Neutrophil (primary cell): Measurements from ENCODE around the gene B3GNT5.
A peak's percentile ranks its signal among the peaks of the same experiment; 100 is the strongest.

Experiments used
- H3K27ac ChIP-seq: fragments of 200-600 bp; sonication (generic); 2 replicates; pipeline ENCODE4 v1.5.1; 2016; ENCODE audit warnings: mild to moderate bottlenecking, moderate library complexity
- H3K27me3 ChIP-seq: fragments of 200-600 bp; sonication (generic); 2 replicates; pipeline ENCODE4 v1.6.0; 2016; ENCODE audit warnings: mild to moderate bottlenecking
- H3K36me3 ChIP-seq: fragments of 200-600 bp; sonication (generic); 2 replicates; pipeline ENCODE4 v1.5.1; 2017
- H3K4me1 ChIP-seq, 2 experiments: fragments of 200-600 bp in 1 of 2; sonication (generic) in 1 of 2; 1 replicate in 1 of 2; 2 replicates in 1 of 2; pipeline versions ENCODE4 v1.5.1 to v1.6.1; 2013 to 2016; ENCODE audit warnings: low read depth in 1 of 2, low read length in 1 of 2, mild to moderate bottlenecking in 1 of 2, moderate library complexity in 1 of 2; ENCODE audit not compliant: control insufficient read depth in 1 of 2, insufficient read depth in 1 of 2
- H3K4me3 ChIP-seq, 2 experiments: fragments of 200-600 bp in 1 of 2; sonication (generic) in 1 of 2; 1 replicate in 1 of 2; 2 replicates in 1 of 2; pipeline ENCODE4 v1.5.1; 2013 to 2016; ENCODE audit warnings: low read depth in 1 of 2, low read length in 1 of 2, mild to moderate bottlenecking in 1 of 2, moderate library complexity in 1 of 2
- H3K9me3 ChIP-seq: fragments of 200-600 bp; sonication (generic); 2 replicates; pipeline ENCODE4 v1.5.1; 2016
- CTCF ChIP-seq: fragments of 200-600 bp; sonication (generic); IDR thresholded peaks from 2 replicates; pipeline ENCODE4 v1.5.1; 2016; ENCODE audit warnings: antibody characterized with exemption

The B3GNT5 gene

GRCh38 chr3:183278479-183279088 is 25.5 kb downstream of the B3GNT5 start:
- peaks cover 9 to 16% of the 10 kb centered on the region in 2 experiments for H3K4me1 ChIP-seq
- no peak overlapping the region for H3K4me3 ChIP-seq
- no peaks in the 10 kb centered on the region for H3K9me3 ChIP-seq
- no peak for TF ChIP-seq CTCF
- H3K27ac ChIP-seq = no peak overlapping the region
- H3K36me3 ChIP-seq = no peaks in the 10 kb centered on the region
- no peaks in the 10 kb centered on the region for H3K27me3 ChIP-seq

GRCh38 chr3:183279371-183279770 is 26.3 kb downstream of the B3GNT5 start:
- no peaks in the 10 kb centered on the region for H3K36me3 ChIP-seq
- peaks cover 9 to 15% of the 10 kb centered on the region in 2 experiments for H3K4me1 ChIP-seq
- no peaks in the 10 kb centered on the region for H3K9me3 ChIP-seq
- H3K27ac ChIP-seq = no peak overlapping the region
- H3K27me3 ChIP-seq = no peaks in the 10 kb centered on the region
- H3K4me3 ChIP-seq = no peak overlapping the region
- no peak for TF ChIP-seq CTCF

- Histone ChIP-seq H3K9me3 (no peaks in the 10 kb centered on the region), H3K36me3 (no peaks in the 10 kb centered on the region), H3K27ac (no peak overlapping the region), H3K4me1 (peaks cover 14 to 15% of the 10 kb centered on the region in 2 experiments), H3K4me3 (no peak overlapping the region), H3K27me3 (no peaks in the 10 kb centered on the region)
- TF ChIP-seq CTCF = no peak
Observed at GRCh38 chr3:183281126-183281797, 28.2 kb downstream of the B3GNT5 start.

- Histone ChIP-seq H3K27me3 (no peaks in the 10 kb centered on the region), H3K4me1 (peaks cover 15 to 17% of the 10 kb centered on the region in 2 experiments), H3K9me3 (no peaks in the 10 kb centered on the region), H3K4me3 (no peak overlapping the region), H3K36me3 (no peaks in the 10 kb centered on the region), H3K27ac (no peak overlapping the region)
- TF ChIP-seq CTCF = no peak
Observed at GRCh38 chr3:183283886-183284285, 30.8 kb downstream of the B3GNT5 start.

- Histone ChIP-seq H3K36me3 (no peaks in the 10 kb centered on the region), H3K9me3 (no peaks in the 10 kb centered on the region), H3K4me1 (peaks cover 15 to 17% of the 10 kb centered on the region in 2 experiments), H3K27me3 (no peaks in the 10 kb centered on the region), H3K27ac (peak overlapping the region; percentile 71), H3K4me3 (no peak overlapping the region)
- no peak for TF ChIP-seq CTCF
Observed at GRCh38 chr3:183284570-183284969, 31.5 kb downstream of the B3GNT5 start.
